Nephron progenitor cell (in vitro differentiated cells): ENCODE measurements around the gene MISP.
A peak's percentile ranks its signal among the peaks of the same experiment; 100 is the strongest.

ENCODE experiments used
- DNase-seq: peaks from one replicate; pipeline ENCODE4 v3.0.0; 2021
- H3K27ac Mint-ChIP-seq: 2 replicates; pipeline ENCODE4 v1.8.0; 2021; ENCODE audit warnings: mild to moderate bottlenecking, moderate library complexity, mixed read lengths
- H3K27me3 Mint-ChIP-seq: 2 replicates; pipeline ENCODE4 v1.8.0; 2021; ENCODE audit warnings: mild to moderate bottlenecking, low read depth, mixed read lengths; ENCODE audit not compliant: poor library complexity
- H3K36me3 Mint-ChIP-seq: 2 replicates; pipeline ENCODE4 v1.8.0; 2021; ENCODE audit warnings: low read depth, mixed read lengths
- H3K4me1 Mint-ChIP-seq: 2 replicates; pipeline ENCODE4 v1.8.0; 2021; ENCODE audit warnings: mixed read lengths
- H3K4me3 Mint-ChIP-seq: 2 replicates; pipeline ENCODE4 v1.8.0; 2021; ENCODE audit warnings: mild to moderate bottlenecking, moderate library complexity, mixed read lengths
- H3K9me3 Mint-ChIP-seq: 2 replicates; pipeline ENCODE4 v1.8.0; 2021; ENCODE audit warnings: mild to moderate bottlenecking, moderate library complexity, mixed read lengths
- TF ChIP-seq, protein P1 (sequence below): fragments of 200-600 bp; sonication (generic); IDR thresholded peaks from 2 replicates; pipeline ENCODE4 v1.5.0; 2021; ENCODE audit warnings: antibody characterized with exemption

The MISP gene

DNA sequence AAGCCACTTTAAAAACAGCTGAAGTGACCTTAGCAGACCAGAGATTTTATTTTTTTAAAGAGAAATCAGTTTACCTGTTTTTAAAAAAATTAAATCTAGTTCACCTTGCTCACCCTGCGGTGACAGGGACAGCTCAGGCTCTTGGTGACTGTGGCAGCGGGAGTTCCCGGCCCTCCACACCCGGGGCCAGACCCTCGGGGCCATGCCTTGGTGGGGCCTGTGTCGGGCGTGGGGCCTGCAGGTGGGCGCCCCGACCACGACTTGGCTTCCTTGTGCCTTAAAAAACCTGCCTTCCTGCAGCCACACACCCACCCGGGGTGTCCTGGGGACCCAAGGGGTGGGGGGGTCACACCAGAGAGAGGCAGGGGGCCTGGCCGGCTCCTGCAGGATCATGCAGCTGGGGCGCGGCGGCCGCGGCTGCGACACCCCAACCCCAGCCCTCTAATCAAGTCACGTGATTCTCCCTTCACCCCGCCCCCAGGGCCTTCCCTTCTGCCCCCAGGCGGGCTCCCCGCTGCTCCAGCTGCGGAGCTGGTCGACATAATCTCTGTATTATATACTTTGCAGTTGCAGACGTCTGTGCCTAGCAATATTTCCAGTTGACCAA, 60.1 kb downstream of the MISP start:
- H3K4me1 Mint-ChIP-seq, result peaks cover 10% of the 10 kb centered on the region
- H3K9me3 Mint-ChIP-seq, result no peaks in the 10 kb centered on the region
- no peak for DNase-seq
- H3K4me3 Mint-ChIP-seq, result no peak overlapping the region
- peaks cover 54% of the 10 kb centered on the region for H3K36me3 Mint-ChIP-seq
- TF ChIP-seq, protein P1, sequence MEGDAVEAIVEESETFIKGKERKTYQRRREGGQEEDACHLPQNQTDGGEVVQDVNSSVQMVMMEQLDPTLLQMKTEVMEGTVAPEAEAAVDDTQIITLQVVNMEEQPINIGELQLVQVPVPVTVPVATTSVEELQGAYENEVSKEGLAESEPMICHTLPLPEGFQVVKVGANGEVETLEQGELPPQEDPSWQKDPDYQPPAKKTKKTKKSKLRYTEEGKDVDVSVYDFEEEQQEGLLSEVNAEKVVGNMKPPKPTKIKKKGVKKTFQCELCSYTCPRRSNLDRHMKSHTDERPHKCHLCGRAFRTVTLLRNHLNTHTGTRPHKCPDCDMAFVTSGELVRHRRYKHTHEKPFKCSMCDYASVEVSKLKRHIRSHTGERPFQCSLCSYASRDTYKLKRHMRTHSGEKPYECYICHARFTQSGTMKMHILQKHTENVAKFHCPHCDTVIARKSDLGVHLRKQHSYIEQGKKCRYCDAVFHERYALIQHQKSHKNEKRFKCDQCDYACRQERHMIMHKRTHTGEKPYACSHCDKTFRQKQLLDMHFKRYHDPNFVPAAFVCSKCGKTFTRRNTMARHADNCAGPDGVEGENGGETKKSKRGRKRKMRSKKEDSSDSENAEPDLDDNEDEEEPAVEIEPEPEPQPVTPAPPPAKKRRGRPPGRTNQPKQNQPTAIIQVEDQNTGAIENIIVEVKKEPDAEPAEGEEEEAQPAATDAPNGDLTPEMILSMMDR, result no peak
- peak overlapping the region; percentile 84 for H3K27ac Mint-ChIP-seq
- no peaks in the 10 kb centered on the region for H3K27me3 Mint-ChIP-seq

DNA sequence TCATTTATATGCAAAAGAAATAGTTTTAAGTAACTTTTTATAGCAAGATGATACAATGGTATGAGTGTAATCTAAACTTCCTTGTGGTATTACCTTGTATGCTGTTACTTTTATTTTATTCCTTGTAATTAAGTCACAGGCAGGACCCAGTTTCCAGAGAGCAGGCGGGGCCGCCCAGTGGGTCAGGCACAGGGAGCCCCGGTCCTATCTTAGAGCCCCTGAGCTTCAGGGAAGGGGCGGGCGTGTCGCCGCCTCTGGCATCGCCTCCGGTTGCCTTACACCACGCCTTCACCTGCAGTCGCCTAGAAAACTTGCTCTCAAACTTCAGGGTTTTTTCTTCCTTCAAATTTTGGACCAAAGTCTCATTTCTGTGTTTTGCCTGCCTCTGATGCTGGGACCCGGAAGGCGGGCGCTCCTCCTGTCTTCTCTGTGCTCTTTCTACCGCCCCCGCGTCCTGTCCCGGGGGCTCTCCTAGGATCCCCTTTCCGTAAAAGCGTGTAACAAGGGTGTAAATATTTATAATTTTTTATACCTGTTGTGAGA, 60.7 kb downstream of the MISP start:
- Mint-ChIP-seq H3K9me3 (no peaks in the 10 kb centered on the region), H3K4me3 (no peak overlapping the region), H3K27me3 (no peaks in the 10 kb centered on the region), H3K36me3 (peaks cover 59% of the 10 kb centered on the region), H3K27ac (peak overlapping the region; percentile 59), H3K4me1 (peaks cover 14% of the 10 kb centered on the region)
- TF ChIP-seq, protein P1, result no peak
- no peak for DNase-seq

DNA sequence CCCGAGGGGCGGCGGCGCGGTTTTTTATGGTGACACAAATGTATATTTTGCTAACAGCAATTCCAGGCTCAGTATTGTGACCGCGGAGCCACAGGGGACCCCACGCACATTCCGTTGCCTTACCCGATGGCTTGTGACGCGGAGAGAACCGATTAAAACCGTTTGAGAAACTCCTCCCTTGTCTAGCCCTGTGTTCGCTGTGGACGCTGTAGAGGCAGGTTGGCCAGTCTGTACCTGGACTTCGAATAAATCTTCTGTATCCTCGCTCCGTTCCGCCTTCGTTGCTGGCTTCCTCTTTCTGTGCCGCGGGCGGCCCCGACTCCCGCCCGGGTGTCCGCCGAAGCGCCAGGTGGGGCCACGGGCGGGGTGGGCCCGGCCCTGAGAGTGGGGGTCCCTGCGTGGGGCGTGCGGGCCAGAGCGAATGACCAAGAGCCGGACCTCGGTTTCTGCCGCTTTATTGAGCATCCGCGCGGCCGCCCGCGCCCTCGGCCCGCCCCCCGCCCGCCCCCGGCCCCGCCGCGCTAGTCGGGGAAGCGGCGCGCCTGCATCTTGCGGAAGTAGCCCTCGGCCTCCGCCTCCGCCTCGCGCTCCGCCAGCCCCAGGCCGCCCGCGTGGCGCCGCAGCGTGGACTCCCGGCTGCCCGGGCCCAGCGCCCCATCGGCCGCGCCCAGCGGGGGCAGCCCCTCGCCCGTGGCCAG, 61.3 kb downstream of the MISP start:
- Mint-ChIP-seq H3K9me3 (no peaks in the 10 kb centered on the region), H3K27ac (no peak overlapping the region), H3K36me3 (peaks cover 59% of the 10 kb centered on the region), H3K4me1 (peaks cover 13% of the 10 kb centered on the region), H3K4me3 (no peak overlapping the region), H3K27me3 (no peaks in the 10 kb centered on the region)
- DNase-seq, result no peak
- TF ChIP-seq, protein P1, result no peak

DNA sequence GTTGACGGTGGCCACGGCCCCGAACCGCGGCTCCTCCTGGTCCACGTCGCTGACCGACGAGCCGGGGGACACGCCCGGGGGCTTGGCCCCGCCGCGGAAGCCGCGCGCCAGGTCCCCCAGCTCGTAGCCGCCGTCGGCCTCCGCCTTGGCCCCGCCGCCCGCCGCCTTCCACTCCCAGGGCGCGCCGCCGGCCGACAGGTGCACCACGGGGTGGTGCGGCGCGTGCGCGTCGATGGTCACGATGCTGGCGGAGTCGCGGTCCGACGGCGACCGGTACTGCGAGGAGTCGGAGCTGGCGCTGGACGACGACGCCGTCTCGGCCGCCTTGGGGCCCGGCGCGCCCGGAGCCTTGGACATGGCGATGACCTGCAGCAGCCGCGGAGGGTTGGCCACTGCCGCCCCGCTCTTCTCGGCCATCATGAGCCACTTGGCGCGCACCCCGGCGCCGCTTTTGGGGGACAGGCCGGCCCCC, 61.9 kb downstream of the MISP start:
- Mint-ChIP-seq H3K4me1 (peaks cover 7% of the 10 kb centered on the region), H3K36me3 (peaks cover 59% of the 10 kb centered on the region), H3K27me3 (no peaks in the 10 kb centered on the region), H3K9me3 (no peaks in the 10 kb centered on the region), H3K4me3 (no peak overlapping the region), H3K27ac (no peak overlapping the region)
- TF ChIP-seq, protein P1, result no peak
- no peak for DNase-seq

DNA sequence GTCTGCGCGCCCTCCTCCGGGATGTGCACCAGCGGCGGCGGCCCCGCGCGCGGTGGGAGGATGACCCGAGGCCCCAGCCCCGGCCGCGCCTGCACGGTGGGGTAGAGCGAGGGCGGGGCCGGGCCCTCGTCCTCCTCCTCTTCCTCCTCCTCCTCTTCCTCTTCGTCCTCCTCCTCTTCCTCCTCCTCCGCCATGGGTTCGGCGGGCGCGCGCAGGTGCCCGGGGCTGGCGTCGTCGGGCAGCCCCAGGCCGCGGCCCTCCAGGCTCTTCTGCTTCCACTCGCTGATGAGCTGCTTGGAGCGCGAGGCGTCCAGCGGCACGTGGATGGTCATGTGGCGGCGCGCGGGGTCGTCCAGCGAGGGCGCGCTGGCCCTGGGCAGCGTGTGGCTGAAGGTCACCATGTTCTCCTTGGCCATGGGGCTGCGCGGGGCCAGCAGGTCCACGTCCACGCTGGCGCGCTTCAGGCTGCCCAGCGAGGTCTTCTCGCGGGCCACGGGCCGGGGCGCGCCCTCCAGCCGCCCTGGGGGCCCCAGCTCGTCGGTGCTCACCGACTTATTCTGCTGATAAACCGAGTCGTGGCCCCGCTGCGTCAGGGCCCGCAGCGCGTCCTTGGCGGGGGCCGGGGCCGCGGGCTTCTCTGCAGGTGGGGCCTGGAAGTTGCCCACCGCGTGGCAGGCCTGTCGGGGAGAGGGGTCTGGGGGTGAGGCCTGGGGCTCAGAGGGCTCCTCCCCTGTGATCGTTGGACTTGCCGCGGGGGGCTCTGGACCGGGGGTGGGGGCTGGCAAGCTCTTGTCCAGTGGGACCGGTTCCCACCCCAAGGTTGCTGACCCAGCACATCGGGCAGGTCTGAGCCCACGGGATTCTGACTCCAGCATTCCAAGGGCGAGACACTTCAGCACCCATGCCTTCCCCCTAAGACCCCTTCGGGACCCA, 62.6 kb downstream of the MISP start:
- Mint-ChIP-seq H3K36me3 (peaks cover 58% of the 10 kb centered on the region), H3K4me3 (no peak overlapping the region), H3K4me1 (peaks cover 5% of the 10 kb centered on the region), H3K27me3 (no peaks in the 10 kb centered on the region), H3K9me3 (no peaks in the 10 kb centered on the region), H3K27ac (no peak overlapping the region)
- TF ChIP-seq, protein P1, result no peak
- DNase-seq, result no peak
